ENCODE results near the gene HSPG2.
"Not testable (repeated sequence)": the region's sequence is repeated elsewhere in the genome, so short reads cannot be mapped to it uniquely, and the experiment has no call there.

Gene HSPG2

GRCh38 chr1:21911205-21912001, 25.7 kb downstream of the HSPG2 start:
- DNase-seq, result no peak

- DNase-seq, result no peak
Observed at GRCh38 chr1:21910558-21911204, 26.4 kb downstream of the HSPG2 start.

GRCh38 chr1:21909787-21910503, 27.2 kb downstream of the HSPG2 start:
- no peak for DNase-seq

- DNase-seq, result no peak
Observed at GRCh38 chr1:21909286-21909759, 27.8 kb downstream of the HSPG2 start.

DNA sequence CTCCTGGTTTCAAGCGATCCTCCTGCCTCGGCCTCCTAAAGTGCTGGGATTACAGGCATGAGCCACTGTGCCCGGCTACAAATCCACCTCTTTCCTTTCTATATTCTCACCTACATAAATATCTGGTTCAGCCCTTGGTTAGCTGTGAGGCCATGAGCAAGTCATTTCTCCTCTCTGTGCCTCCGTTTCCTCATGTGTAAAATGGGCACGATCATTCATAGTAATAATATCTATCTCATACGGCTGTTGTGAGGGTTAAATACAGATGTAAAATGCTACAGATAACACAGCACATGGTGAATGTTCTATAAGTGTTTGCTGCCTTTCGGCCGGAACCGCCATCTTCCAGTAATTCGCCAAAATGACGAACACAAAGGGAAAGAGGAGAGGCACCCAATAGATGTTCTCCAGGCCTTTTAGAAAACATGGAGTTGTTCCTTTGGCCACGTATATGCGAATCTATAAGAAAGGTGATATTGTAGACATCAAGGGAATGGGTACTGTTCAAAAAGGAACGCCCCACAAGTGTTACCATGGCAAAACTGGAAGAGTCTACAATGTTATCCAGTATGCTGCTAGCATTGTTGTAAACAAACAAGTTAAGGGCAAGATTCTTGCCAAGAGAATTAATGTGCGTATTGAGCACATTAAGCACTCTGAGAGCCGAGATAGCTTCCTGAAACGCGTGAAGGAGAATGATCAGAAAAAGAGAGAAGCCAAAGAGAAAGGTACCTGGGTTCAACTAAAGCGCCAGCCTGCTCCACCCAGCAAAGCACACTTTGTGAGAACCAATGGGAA, 29.2 kb downstream of the HSPG2 start:
- DNase-seq, result not testable (repeated sequence)

- no peak for DNase-seq
Observed at GRCh38 chr1:21907079-21907418, 30.1 kb downstream of the HSPG2 start.

- DNase-seq, result no peak
Observed at GRCh38 chr1:21906173-21907078, 30.7 kb downstream of the HSPG2 start.

DNA sequence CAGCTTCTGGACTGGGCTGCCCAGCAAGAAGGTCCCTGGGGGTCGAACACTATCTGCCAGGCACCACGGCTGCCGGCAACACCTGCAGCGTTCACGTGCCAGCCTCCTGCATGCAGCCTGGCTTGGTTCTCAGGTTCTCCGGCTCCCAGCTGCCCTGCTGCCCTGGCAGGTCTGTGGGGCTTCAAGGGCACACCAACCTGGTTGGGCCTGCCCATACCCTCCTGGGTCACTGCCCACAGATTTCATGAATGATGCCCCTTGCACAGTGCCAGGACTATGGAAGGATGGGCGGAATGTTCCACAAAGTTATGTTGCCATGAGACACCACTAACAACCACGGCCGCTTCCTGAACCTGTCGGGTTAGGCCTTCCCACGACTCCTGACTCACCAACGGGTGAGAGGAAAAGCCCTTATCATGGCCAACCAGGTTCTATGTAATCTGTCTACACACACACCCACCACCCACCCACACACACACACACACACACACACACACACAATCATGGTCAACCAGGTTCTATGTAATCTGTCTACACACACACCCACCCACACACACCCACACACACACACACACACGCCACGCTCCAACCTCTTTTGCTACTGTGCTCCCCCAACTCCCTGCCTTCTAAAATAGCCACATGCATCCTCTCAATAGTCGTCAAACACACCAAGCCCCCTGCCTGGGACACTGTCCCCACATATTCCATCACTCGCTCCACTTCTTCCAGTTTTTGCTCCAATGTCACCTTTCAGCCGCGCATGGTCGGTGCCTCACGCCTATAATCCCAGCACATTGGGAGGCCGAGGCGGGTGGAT, 32.2 kb downstream of the HSPG2 start:
- no peak for DNase-seq

DNA sequence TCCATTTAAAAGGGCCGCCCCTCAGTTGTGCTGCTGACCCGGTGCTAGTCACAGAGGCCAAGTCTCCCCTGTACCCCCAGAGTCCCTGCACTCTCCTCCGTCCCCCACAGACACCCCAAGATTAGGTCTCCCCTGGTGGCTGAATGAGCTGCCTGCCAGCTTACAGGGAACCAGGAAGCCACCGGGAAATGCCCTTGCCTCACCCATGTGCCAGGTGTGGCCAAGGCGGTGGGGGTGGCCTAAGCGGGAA, 32.7 kb downstream of the HSPG2 start:
- no peak for DNase-seq

DNA sequence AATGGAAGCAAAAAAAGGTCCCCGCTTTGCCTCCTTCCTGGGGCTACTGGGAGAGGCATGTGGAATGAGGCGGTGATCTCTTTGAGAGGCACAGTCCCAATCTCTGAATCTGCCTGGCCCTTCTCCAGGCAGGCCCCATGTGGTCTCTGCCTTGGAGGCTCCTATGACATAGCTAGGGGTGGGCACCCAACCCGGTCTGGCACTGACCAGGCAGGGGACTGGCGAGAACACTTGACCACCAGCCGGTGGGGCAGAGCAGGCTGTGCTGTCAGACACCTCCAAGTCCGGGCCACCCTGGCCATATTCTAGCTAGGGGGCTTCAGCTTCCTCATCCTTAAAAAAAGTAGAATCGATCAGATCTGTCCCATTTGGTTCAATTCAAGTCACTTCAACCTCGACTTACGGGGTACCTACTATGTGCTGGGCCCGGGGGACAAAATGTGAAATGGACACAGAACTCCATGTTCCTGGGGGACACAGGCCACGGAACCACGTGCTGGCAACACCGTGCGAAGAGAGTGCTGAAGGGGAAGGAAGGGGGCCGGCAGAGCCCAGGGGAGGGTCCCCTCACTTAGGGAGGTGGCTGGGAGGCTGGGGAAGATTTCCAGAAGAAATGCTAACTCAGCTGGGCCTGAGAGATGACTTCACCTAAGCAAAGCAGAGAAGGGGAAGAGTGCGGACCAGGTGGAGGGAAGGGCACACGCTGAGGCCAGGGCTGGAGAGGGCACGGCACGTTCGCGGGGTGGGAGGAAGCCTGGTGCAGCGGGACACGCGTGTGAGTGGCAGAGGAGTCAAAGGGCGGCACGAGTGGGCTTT, 33.3 kb downstream of the HSPG2 start:
- DNase-seq, result no peak

DNA sequence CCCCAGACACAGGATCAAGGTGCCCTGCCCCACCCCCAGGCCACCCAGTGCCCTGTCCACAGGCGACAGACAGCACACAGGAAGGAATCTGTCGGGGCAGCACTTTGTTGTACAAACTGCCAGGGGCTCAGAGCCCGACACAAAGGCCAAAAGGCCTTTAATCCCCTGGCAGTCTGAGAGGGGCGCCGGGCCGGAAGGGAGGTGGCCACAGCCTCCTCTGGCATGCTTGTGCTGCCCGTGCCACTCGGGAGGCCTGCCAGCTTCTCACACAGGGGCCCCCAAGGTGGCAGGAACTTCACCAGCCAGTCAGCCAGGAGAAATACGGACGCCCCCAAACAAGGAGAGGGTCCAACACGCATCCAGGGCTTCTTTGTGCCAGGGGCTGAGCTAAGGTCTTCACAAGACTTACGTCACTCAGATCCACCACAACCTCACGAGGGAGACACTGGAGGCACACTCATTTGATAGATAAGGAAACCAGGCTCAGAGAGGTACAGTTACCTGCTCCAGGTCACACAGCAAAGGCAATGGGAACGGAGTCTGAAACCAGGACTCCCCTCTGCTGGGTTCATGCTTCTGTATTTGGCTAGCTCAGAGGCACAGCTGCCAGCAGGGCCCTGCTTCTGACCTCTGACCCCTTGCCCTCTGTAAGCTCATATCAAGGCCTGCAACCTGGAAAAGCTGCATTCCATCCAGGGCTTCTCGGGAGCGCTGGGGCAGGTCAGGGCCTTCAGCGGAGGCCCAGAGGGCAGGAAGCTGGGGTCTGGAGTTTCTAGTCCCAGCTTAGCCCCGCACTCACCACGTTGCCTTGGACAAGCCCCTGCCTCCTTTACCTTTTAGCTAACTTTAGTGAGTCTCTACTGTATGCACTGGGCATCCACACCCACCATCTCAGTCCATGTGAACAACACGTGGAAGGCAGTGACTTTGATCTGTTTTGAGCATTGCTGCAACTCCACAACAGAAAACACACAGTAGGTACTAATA, 34.8 kb downstream of the HSPG2 start:
- no peak for DNase-seq

GRCh38 chr1:21901473-21901847, 35.6 kb downstream of the HSPG2 start:
- DNase-seq, result no peak

- DNase-seq, result no peak
Observed at GRCh38 chr1:21900766-21901472, 36.2 kb downstream of the HSPG2 start.

DNA sequence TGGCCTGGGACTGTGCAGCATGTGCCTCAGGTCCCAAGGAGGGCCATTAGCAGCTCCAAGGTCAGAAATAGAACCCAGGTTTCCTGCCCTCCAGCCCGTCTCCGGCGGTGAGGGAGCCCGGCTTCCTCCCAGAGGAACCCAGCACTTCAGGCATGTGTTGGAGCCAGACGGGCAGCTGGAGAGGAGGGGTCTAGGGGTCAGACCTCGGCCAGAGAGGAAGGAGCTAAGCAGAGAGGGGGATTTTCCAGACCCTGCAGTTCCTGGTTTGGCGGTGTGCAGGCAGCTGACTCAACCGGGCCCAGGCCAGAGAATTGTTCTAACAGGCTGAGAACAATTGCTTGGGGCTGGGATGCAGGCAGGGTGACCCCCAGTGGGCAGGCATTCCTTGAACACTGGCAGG, 37.1 kb downstream of the HSPG2 start:
- no peak for DNase-seq

- DNase-seq, result no peak
Observed at GRCh38 chr1:21899267-21899810, 37.8 kb downstream of the HSPG2 start.

DNA sequence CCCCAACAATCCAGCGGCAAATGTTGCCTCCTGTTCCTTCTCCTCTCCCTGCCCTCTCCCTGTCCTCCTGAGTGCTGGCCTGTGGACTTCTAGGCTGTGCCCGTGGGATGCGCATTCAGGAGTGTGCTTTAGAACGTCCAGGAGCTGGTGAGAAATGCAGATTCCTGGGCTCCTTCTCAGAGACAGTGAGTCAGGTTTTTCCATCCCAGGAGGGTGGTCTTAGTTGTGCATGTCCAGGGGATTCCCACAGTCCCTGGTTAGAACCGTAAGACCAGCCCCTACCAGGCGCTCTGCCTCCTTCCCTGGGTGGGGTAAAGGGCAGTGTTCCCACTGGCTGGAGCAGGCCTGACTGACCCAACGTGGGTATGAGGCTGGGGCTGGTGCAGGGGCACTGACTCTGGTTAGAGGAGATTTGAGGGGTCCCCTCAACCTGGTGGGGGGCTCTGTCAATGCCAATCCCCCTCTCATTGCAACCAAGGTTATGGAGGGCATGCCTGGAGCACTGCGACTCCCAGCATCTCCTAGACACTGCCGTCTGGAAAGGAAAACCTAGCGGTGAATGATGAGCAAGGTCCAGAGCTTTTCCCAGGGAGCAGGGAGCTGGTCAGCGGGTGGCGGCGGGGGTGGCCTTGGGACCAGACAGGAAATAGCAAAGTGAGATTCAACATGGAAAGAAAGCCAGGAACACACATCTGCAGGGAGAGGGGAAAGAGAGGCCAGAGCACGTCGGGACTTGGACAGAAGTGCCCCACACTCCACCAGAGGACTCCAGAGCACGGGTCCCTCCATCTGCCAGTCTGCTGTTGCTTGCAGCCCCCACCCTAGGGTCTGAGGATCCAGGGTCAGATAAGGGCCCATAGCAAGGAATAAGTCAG, 38.5 kb downstream of the HSPG2 start:
- no peak for DNase-seq

DNA sequence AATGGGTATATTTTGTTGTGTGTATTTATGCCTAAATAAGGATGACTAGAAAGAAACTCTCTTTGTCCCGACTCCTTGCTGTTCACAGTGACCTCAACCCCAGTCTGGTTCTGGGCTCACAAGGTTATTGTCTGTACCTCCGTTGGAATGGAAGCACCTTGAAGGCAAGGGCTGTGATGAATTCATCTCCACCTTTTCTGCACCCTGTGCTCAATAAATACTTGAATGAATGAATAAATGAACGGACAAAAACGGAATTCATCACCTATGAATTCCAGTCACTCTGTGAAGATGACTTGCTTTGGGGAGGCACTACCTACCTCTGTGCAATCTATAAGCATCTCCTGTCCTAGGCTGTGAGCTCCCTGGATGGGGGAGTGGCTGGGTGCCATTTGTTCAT, 39.3 kb downstream of the HSPG2 start:
- DNase-seq, result no peak

Data from NCI-H1694 treated with DMSO at 0.1 percent for 48 hours (cell line).